Tibial nerve (tissue), 3 donors: ENCODE data around the gene LAMC3.

ENCODE experiments used
- CTCF ChIP-seq, 5 experiments: fragments of 200-600 bp in 3 of 5; fragments of 450-650 bp in 2 of 5; sonication (generic) in 3 of 5; IDR thresholded peaks; one replicate each; pipeline ENCODE4 v1.5.1; 2016 to 2019; ENCODE audit warnings: antibody characterized with exemption in 5 of 5, mild to moderate bottlenecking in 3 of 5, moderate library complexity in 2 of 5
- POLR2A ChIP-seq, 2 donors: fragments of 450-650 bp; IDR thresholded peaks; one replicate each; pipeline ENCODE4 v1.6.1; 2017; ENCODE audit warnings: antibody characterized with exemption in 2 of 2, mild to moderate bottlenecking in 2 of 2, moderate library complexity in 2 of 2

GRCh38 chr9:131112374-131113154 lies 103.6 kb downstream of the LAMC3 start:
- TF ChIP-seq CTCF (IDR thresholded peaks at IDR 0.05) (no peak), POLR2A (IDR thresholded peaks at IDR 0.05) (no peak)
